GM12878 (cell line): ENCODE measurements around the gene SALL1. TPM values are rescaled to one million over a fixed set of nuclear protein-coding genes. Genes with fewer than 3 reads are reported as not detected.

Source experiments
- ATF7 ChIP-seq: fragments of 450-650 bp; IDR thresholded peaks from 2 replicates; pipeline ENCODE4 v1.6.1; 2016; ENCODE audit warnings: low read depth, mild to moderate bottlenecking
- KAT2A ChIP-seq: conservative IDR thresholded peaks from 2 replicates; pipeline ENCODE4 v1.6.1; 2011; ENCODE audit warnings: low read depth, low read length; ENCODE audit not compliant: control insufficient read depth
- MYB ChIP-seq: fragments of 150-350 bp; IDR thresholded peaks from 2 replicates; pipeline ENCODE4 v1.6.1; 2014; ENCODE audit warnings: mild to moderate bottlenecking, low read depth, low read length, borderline replicate concordance
- NR2C2 ChIP-seq: IDR thresholded peaks from 2 replicates; pipeline ENCODE4 v1.6.1; 2011; ENCODE audit warnings: borderline replicate concordance, low read depth; ENCODE audit not compliant: control insufficient read depth, insufficient read length
- PBX3 ChIP-seq: IDR thresholded peaks from 2 replicates; pipeline ENCODE4 v1.6.1; 2011; ENCODE audit warnings: mild to moderate bottlenecking, low read depth, low read length, moderate library complexity; ENCODE audit not compliant: insufficient replicate concordance
- PRDM15 ChIP-seq: fragments of 450-650 bp; formaldehyde crosslinking; IDR thresholded peaks from 2 replicates; pipeline ENCODE4 v1.4.0; 2020; ENCODE audit warnings: mild to moderate bottlenecking, moderate library complexity
- RELB ChIP-seq: fragments of 450-650 bp; IDR thresholded peaks from 2 replicates; pipeline ENCODE4 v1.6.1; 2017; ENCODE audit warnings: low read depth, mild to moderate bottlenecking, moderate library complexity
- ZNF217 ChIP-seq: fragments of 450-650 bp; IDR thresholded peaks from 2 replicates; pipeline ENCODE4 v1.6.1; 2017; ENCODE audit warnings: antibody characterized with exemption, mild to moderate bottlenecking
- polyA plus RNA-seq, 11 experiments: library from polyadenylated mRNA; depleted of rRNA in 4 of 11; unstranded in 6 of 11; stranded (reverse) in 5 of 11; fragments of >200 nt; fragmentation: Nextera tagmentation in 4 of 11; fragmentation: Illumina TruSeq in 1 of 11; extraction: Ambion mirVana in 4 of 11; extraction: Trizol in 1 of 11; gene quantifications; 1 replicate in 1 of 11; 2 replicates in 10 of 11; pipeline versions ENCODE4 v1.2.1 to v1.2.3, GENCODE V29; 2011 to 2016; ENCODE audit warnings: inconsistent platforms in 2 of 11, missing spikeins in 2 of 11, low read depth in 1 of 11
- total RNA-seq, 4 experiments: library from RNA; depleted of rRNA in 3 of 4; stranded (reverse); fragments of >200 nt in 3 of 4; fragmentation: Illumina TruSeq in 1 of 4; extraction: Trizol in 1 of 4; gene quantifications; 2 replicates each; pipeline versions ENCODE4 v1.2.1 to v1.2.3, GENCODE V29; 2013 to 2021

SALL1 gene
- total and polyA plus RNA-seq, 10 of the 15 experiments (the other 5 are each of a cell fraction or from before 2014, with no cell fraction given) = 0.01 to 0.08 (median 0.03) TPM; not detected in 6

GRCh38 chr16:51150888-51151320 is at the start of gene SALL1 (continued):
- TF ChIP-seq PRDM15 (CRISPR knock-in tag) (no peak), MYB (no peak), NR2C2 (no peak), ATF7 (no peak), KAT2A (no peak), RELB (no peak), ZNF217 (no peak), PBX3 (no peak)
- TF ChIP-seq, all 136 proteins: peak for 0
